Endometrial microvascular endothelial cells (primary cell): ENCODE measurements around the gene TUBA4A. TPM values are rescaled to one million over a fixed set of nuclear protein-coding genes. Genes with fewer than 3 reads are reported as not detected.

ENCODE experiments used
- in situ Hi-C: cut with HindIII; loops from 2 replicates; pipeline ENCODE4 v1.10.0; 2017; ENCODE audit warnings: low sequenced_read_pairs, low pct_unique_long_range_greater_than_20kb; ENCODE audit errors: inconsistent ontology term
- total RNA-seq: library from RNA; depleted of rRNA; stranded (reverse); fragments of >200 nt; gene quantifications from one replicate; pipeline ENCODE4 v1.2.3, GENCODE V29; 2015; ENCODE audit errors: inconsistent ontology term

Gene TUBA4A
- total RNA-seq, 1 donor from 2014 or later, result 18.4 TPM

- in situ Hi-C loops, result no loop called here
Measured at GRCh38 chr2:219247678-219248642, 5.8 kb downstream of the TUBA4A start.

GRCh38 chr2:219246559-219246958 lies 7.2 kb downstream of the TUBA4A start:
- in situ Hi-C loops, result no loop called here

DNA sequence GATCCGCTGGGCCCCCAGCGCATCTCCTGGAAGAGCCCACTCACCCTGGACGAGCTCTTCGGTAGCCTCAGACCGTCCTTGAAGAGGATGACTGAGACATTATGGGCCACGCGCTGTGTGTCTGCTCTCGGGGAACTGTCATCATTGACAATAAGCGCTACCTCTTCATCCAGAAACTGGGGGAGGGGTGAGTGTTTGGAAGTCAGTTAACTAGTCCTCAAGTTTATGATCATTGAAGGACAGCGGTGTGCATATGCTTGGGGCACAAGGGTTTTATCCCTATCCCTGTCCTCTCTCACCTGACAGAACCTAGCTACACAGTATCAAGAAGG lies 7.9 kb downstream of the TUBA4A start:
- in situ Hi-C loops, result no loop called here

- in situ Hi-C loops, result no loop called here
Measured at GRCh38 chr2:219245148-219245898, 8.4 kb downstream of the TUBA4A start, which contains the start of the genes GLB1L and STK16. TSS of gene GLB1L (minus strand) at chr2:219245444. CDS start at chr2:219243573, 1,871 bp downstream. TSS of gene STK16 (plus strand) at chr2:219245479. CDS start at chr2:219246000, 521 bp downstream.

DNA sequence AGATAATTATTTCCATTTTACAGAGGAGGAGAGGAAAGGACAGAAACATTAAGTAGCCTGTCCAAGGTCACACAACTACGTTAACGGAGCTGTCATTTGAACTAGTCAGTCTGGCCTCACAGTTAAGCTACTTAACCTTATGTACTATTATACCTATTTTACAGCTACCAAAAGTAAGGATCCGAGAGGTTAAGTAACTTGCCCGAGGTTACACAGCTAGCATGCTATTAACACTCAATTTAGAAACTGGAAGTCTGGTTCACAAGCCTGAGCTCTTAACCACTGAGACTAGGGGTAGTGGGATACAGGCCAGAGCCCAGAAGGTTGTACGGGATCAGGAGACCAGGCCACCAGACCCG lies 8.9 kb downstream of the TUBA4A start:
- in situ Hi-C loops, result no loop called here

DNA sequence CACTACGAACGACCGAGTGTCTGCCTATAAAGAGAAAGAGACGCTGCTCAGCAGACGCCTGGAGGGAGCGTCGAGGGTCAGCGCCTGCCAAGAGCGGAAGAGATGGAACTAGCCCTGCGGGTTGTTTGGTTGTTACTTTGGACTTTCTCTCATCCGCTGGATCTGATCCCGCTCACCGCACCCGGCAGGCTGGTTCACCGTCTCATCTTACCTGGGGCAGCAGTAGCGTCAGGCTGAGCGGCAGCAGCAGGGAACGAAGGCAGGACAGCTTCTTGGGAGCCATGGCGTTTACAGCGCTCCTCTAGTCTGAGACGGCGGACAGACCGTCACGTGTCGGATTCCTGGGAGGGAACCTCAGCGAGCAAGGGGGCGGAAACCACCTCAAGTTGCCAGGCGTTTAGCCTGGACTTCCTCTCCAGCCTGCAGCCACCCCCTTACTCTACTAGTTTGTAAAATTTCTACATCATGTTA lies 10.4 kb downstream of the TUBA4A start:
- in situ Hi-C loops, result no loop called here

DNA sequence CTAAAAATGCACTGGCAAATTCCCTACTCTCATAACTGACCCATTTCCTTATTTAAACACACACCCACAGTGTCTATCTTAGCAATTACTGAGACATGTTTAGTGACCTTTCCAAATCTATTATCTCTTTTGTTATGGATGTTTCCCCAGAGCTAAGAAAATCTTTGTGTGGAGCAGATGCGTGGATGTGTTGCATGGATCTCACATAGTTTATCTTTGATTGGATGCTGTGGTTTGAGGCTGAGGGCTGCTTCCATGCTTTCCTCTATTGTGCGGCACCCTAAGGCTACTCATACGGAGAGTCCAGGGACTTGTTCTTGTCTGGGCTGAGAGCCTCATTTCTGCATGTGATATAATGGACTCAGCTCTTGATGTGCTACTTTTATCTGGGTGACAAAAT lies 19.4 kb downstream of the TUBA4A start:
- in situ Hi-C loops, result no loop called here

- in situ Hi-C loops, result no loop called here
Measured at GRCh38 chr2:219230059-219230540, 23.6 kb downstream of the TUBA4A start.

- in situ Hi-C loops, result no loop called here
Measured at GRCh38 chr2:219229305-219230058, 24.2 kb downstream of the TUBA4A start, which contains the start of the genes ANKZF1 and ATG9A. TSS of gene ANKZF1 (plus strand) at chr2:219229806. CDS start at chr2:219230258, 452 bp downstream. TSS of gene ATG9A (minus strand) at chr2:219229636. CDS start at chr2:219228024, 1,612 bp downstream.

DNA sequence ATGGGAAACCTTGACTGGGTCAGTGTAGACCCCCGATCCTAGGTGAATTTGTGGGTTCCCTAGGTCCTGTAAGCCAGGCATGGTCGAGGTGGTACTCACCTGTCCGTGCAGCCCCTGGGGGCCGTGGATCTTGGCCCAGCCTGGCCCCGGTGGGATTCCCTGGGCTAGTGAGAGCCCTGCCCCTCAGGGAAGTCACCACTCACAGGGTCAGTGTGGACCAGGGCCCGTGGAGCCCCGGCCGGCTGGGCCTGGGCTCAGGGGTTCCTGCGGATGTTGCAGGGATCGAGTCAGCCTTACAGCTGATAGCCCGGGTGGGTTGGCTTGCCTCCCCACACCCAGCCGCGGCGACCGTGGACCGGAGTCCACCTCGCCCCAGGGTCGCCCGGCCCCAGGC lies 24.8 kb downstream of the TUBA4A start:
- in situ Hi-C loops, result no loop called here

GRCh38 chr2:219228041-219228910 lies 25.4 kb downstream of the TUBA4A start:
- in situ Hi-C loops, result no loop called here

DNA sequence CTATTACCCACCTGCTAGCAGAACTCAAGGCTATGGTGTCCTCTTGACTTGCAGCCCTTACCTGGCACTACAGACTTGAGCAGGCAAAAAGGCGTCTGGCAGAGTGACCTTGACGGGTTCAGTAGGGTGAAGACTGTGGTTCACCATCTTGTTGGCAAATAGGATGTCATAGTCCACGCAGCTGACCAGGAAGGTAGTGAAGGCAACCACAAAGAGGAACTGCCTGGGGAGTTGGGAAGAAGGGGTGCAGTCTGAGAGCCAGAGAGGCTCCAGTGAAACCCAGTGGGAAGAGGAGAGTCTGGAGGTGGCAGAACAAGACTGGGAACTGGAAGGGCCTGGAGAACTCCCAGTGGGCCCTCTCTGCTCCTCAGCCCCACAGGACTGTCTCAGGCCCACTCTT lies 28.4 kb downstream of the TUBA4A start:
- in situ Hi-C loops, result no loop called here

GRCh38 chr2:219223831-219224610 lies 29.7 kb downstream of the TUBA4A start:
- in situ Hi-C loops, result no loop called here

DNA sequence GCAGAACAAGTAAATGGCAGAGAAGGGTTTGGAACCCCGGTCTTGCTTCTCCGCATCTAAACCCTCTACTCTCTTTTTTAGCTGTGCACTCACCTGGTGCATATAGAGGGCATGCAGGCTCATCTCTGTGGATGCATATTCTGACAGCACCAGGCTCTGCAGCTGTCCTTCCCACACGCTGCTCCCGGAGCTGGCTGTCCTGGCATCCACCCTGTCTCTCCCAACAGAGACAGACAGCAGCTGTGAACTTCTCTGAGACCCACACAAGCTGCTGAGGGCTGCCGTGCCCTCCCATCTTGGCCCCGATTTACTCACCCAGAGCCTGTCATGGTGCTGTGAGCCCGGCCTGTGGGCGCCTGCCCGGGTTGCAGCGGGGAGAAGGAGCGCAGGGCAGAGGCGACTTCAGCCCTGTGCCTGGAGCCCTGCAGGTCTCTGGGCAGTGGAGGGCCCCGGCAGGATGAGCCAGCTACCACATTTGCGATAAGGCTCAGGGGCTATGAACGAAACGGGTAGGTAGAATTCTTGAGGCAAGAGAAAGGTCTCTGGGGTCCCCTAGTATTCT lies 31.7 kb downstream of the TUBA4A start:
- in situ Hi-C loops, result no loop called here

GRCh38 chr2:219220652-219221402 lies 32.9 kb downstream of the TUBA4A start:
- in situ Hi-C loops, result no loop called here

GRCh38 chr2:219219784-219220532 lies 33.8 kb downstream of the TUBA4A start:
- in situ Hi-C loops, result no loop called here
